Measurements from ENCODE around the gene SIGLEC15.

The SIGLEC15 gene

GRCh38 chr18:45876161-45876560 is 50.7 kb downstream of the SIGLEC15 start:
- no peak for TF ChIP-seq CTCF (conservative IDR thresholded peaks at IDR 0.05)
- H3K27ac ChIP-seq: no peak overlapping the region

GRCh38 chr18:45877403-45877802 is 51.9 kb downstream of the SIGLEC15 start:
- H3K27ac ChIP-seq: no peak overlapping the region
- TF ChIP-seq CTCF (conservative IDR thresholded peaks at IDR 0.05): no peak

- H3K27ac ChIP-seq: no peak overlapping the region
- TF ChIP-seq CTCF (conservative IDR thresholded peaks at IDR 0.05): peak; percentile 99
Measured at GRCh38 chr18:45879681-45880655, 54.5 kb downstream of the SIGLEC15 start.

- H3K27ac ChIP-seq: no peak overlapping the region
- TF ChIP-seq CTCF (conservative IDR thresholded peaks at IDR 0.05): no peak
Measured at GRCh38 chr18:45880876-45881558, 55.5 kb downstream of the SIGLEC15 start.

GRCh38 chr18:45887585-45887984 is 62.1 kb downstream of the SIGLEC15 start:
- no peak for TF ChIP-seq CTCF (conservative IDR thresholded peaks at IDR 0.05)
- H3K27ac ChIP-seq: no peak overlapping the region

GRCh38 chr18:45889419-45890064 is 64.1 kb downstream of the SIGLEC15 start:
- TF ChIP-seq CTCF (conservative IDR thresholded peaks at IDR 0.05): no peak
- H3K27ac ChIP-seq: no peak overlapping the region

GRCh38 chr18:45890606-45891005 is 65.1 kb downstream of the SIGLEC15 start:
- H3K27ac ChIP-seq: no peak overlapping the region

More at GRCh38 chr18:45890606-45891005, 65.1 kb downstream of the SIGLEC15 start:
- no peak for TF ChIP-seq CTCF (conservative IDR thresholded peaks at IDR 0.05)

All from VCaP (cell line).